Stimulated activated CD8-positive, alpha-beta memory T cell treated with anti-CD3 and anti-CD28 coated beads, Interleukin-4, amount 100 ng/mL, for 1 hour (primary cell): Measurements from ENCODE around the gene CDT1.
A peak's percentile ranks its signal among the peaks of the same experiment; 100 is the strongest.

ENCODE experiments used
- DNase-seq, 2 donors: peaks; one replicate each; pipeline ENCODE4 v3.0.0-alpha.2; 2020; ENCODE audit warnings: low read depth in 2 of 2, low spot score in 1 of 2

CDT1 gene

DNA sequence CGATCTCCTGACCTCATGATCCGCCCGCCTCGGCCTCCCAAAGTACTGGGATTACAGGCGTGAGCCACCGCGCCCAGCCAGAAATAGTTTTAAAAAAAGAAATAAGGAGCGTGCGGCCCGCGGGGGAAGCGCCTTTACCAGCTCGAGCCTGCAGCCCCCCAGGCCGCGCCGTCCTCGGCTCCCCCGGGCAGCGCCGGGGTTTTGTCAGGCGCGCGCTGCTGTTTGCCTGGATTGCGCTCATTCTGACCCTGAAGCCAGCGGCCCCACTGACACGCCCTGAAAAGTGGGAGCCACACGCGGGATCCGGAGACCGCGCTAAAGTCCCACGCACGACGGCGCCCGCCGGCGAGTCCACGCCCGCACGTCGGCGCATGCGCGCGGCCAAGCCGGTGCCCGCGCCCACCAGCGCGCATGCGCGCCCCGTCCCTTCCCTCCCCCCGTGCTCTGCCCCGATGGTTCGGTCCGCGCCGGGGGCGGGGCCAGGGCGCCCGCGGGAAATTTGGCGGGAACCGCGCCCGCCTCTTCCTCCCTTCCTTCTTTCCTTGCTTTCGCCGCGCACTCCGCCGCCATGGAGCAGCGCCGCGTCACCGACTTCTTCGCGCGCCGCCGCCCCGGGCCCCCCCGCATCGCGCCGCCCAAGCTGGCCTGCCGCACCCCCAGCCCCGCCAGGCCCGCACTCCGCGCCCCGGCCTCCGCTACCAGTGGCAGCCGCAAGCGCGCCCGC, at the start of gene CDT1:
Gene CDT1, plus strand, starts transcription at position 526 of the 724 bp plus-strand sequence. Its CDS starts 43 bp downstream, at position 569.
- DNase-seq, result peak; percentile 63 to 77

DNA sequence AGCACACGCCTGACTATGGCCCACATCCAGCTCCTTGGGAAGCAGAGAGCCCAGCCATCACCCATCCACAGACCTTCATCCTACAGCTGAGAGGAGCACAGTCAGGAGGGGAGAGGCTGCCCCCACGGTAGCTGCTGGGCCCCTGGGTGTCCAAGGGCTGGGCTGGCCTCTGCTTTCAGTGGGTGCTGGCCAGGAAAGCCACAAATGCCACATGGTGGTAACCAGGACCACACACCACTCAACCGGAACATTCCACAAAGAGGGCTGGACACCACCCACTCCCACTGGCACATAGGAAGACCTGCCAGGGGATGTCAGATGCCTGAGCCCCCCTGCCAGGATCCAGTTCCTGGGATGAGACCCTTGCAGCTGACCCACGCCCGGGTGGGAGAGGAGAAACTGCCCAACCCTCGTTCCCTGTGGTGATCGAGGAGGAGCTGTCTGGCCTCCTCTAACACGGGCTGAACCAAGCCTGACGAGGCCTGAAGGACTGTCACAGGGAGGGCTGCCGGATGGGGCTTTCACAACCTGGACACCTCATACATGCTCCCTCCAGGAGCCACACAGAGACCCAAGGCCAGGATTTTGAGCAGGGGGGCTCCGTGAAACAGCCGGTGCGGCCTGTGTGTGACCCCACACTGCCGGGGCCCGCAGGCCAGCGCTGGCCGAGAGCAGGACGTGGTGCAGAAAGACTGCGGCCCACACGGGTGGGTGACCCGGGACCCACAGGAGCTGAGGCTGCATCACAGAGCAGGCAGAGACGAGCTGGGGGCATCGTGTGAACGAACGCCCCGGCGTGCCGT, 49.3 kb upstream of the CDT1 start:
- no peak for DNase-seq

DNA sequence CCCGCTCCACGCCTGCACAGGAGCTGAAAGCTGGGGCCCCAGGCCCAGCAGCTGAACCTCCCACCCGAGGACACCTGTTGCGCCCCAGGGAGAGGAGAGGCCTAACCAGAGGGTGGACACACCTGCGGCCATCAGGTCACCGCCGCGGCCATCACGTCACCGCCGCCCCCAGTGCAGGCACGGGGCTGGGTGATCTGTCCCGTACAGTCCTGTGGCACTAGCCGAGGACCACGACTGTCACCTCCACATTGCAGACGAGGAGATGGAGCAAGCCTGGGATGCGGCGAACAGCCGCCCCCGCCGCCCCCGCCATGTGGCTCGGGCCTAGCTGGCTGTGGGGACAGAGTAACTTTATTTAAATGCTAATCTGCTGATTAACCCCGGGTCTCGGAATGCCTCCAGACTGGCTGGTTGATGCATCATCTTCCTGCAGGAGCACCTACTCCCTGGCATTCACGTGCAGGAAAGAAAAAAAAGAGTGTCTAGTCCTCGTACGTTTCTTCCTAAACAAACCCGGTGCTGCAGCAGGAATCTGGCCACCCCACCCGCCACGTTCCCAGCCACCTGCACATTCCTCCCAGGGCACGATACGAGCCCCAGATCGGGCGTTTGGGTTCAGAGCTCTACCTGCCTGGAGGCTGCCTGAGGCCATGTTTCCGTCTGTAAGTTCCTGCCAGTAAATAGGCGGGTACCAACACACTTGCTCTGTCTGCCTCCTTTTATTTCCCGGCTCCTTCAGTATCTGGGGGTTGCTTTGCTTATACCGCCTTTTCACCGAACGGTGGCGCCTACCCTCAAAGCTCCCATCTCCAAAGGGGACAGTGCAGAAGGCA, 48.5 kb upstream of the CDT1 start:
- no peak for DNase-seq

DNA sequence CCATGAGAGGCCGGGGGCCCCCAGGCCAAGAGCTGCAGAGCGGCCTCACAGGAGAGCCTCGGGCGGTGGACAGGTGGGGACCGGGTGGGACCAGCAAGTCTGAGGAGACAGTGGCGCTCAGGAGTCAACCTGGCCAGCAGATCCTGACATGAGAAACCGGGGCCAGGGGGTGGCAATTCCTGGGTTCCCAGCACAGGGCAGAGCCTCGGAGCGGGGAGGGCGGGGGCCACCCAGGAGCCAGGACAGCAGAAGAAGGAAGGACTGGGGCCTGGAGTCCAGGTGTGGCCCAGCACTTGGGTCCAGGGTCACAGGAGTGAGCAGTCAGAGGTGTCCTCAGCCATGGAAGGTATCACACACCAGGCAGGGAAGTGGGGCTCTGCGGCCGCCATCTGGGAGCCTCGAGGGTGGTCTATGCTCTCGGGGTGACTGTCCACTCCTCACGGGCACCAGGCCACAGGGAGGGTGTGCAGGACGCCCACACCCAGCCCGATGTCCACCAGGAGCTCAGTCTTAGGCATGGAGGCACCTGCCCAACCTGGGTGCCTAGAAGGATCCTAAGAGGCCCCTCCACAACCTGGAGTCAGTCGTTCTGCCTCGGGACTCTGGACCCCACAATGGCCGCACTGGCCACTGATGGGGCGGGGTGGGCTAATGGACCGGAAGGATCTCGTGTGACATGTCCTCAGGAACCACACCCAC, 47.7 kb upstream of the CDT1 start:
- DNase-seq, result no peak

DNA sequence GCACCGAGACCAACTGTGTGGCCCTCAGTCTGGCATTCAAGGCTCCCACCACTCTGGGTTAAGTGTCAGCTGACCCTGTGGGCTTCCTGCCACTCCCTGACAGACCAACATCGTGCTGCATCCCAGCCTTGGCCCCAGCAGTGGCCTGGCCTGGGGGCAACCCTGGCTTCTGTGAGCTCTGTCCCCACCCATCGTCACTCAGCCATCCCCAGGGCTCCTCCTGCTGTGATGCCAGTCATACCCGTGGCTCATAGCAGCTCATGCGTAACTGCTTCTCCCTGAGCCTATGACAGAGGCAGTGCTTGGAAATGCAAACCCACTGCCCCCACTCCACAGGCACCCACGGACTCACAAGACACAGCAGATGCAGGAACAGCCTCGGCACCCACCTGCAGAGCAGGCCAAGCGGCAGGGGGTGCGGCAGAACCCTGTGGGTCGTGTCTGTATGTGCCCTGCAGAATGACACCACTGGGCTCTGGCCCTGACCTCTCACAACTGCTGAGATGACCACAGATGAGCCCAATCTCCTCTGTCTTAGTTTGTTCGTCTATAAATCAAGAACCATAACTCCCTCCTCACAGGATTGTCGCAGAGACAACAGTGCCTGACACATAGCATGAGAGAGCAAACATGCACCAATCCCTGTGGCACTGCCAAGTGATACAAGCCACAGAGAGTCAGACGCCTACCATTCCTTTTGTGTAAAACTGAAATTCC, 45.2 kb upstream of the CDT1 start:
- no peak for DNase-seq

DNA sequence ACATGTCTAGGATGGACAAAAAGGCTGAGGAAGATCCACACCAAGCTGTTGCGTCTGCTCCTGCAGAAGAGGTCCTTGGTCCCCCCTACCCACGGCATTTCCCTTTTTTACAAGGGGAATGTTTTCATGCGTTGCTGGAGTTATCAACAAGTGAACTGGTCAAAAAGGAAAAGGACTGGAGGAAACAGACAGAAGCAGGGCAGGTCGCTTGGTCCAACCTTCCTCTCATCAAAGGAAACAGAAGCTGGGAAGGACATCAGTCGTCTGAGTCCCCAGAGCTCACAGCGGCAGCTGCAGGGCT, 44.7 kb upstream of the CDT1 start:
- no peak for DNase-seq

DNA sequence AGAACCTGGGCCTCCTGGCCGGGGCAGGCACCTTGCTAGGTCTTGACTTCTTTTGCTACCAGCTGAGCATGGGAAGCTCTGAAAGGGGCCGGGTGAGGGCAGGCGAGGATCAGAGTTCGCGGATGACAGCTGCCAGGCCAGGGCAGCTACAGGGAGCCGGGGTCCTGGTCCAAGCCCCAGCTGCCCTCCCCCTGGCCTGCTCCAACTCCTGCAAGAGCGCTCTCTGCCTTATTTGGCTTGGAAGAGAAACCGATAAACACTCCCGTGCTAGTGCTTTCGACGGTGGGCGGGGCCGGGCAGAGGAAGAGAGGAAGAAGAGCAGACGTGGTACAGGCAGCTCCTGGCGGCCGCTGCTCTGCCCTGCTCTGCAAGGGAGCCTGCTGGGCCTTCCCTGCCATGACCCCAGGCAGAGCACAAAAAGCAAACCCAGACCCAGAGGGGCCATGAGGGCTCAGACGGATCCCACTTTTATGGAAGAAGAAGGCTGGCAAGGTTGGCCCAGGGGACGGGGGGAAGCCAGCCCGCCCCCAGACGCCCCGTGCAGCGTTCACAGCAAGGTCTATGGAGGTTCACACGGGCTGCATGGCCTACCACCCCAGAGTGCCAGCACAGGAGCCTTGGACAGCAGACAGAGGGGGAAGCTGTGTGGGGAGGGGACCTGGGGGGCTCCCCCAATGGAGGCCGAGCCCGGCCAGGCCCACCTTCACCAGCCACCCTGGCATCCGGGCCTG, 44.2 kb upstream of the CDT1 start:
- no peak for DNase-seq

DNA sequence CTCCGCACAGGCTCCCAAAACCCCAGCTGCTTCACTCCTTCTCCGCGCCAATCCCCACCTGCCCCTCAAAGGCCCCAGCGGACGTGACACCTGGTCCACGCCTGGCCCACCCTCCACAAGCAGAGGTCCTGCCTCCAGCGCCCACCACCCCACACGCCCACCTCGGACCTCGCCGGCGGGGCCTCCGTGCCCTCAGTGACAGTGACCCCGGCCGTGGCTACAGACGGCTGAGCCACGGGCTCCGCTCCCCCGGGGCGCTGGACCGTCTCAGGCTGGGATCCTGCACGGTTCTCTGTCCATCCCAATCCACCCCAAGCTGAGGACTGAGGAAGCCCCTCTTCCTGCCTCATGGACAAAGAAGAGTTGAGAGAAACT, 43.6 kb upstream of the CDT1 start:
- DNase-seq, result no peak

DNA sequence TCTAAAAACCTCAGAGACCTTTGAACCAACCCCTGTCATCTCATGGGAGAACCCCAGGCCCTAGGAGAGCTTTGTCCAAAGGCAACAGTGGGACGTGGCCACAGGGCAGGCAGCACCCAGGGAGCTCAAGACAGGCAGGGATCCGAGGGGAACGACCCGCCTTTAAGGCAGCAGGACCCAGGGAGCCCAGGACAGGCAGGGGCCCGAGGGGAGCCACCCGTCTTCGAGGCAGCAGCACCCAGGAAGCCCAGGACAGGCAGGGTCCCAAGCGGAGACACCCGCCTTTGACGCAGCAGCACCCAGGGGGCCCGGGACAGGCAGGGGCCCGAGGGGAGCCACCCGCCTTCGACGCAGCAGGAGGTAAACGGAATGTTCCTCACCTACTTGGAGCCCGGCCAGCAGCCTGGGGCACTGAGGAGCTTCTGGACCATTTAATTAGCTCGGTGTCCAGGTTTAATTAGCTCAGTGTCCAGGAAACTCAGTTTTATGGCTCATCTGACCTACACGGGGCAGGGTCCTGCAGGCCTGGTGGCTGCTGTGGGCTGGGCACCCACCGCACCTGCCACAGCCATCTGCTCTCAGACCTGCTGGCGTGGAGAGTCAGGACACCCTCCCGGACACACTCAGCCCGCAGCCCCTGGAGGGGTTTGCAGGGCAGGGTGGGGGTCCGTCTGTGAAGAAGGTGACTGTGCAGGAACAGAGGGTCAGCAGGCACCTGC, 43.0 kb upstream of the CDT1 start:
- no peak for DNase-seq

DNA sequence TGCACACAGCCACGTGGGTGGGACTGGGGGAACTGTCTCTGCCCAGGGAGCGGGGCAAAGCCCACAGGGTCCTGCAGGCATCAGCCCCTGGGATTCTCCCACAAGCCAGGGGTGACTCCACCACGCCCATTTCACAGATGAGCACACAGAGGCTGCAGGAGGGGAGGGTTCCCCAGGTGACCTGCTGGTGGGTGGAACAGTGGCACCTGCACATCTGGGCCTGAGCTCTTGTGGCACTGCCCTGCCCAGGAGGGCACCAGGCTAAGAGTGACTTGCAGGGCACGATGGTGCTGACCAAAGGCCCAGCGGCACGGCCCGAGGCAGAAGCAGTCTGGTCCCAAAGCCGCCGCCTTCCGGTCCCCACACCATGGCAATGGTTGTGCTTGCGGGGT, 42.5 kb upstream of the CDT1 start:
- DNase-seq, result no peak

DNA sequence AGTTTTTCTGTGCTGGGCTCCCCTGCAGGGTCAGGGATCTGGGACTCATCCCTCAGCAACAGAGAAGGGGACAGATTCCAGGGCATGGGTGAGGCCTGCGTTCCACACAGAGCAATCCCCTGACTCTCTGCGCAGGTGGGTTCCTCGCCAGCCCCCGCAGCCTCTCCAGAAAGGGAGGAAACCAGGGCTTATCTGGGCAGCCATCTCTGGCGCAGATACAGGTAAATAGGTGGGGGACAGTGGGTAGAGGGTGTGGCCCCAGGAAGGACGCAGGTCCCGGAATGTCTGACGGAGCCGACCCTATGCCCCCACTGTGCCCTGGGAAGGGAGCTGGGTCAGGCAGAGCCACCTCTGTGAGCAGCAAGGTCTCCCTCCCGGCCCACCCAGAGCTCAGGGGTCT, 41.8 kb upstream of the CDT1 start:
- no peak for DNase-seq

DNA sequence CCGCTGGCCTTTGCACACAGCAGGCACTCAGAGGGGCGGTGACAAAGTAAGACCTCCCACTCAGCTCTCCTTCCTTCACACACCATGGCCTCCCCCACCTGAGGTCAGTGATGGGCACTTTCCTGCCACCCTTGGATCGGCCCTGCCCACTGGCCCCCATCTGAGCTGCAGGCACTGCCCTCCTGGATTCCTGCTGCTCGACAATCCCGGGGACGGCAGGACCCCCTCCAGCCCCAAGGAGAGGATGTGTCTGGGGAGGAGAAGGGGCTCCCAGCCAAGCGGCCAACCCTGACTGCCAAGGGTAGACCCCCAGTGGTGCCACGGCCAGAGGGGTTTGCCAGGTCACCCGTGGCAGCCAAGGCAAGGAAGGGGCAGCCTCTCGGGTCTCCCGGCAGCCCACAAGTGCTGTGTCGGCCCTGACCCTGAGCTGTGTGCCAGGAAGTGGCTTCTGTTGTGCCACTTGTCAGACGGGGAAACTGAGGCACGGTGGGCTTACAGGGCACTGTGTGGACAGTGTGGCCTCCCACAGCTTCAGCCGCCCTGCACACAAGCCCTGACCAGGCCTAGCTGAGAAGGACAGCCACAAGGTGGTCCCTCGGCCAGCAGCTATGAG, 41.2 kb upstream of the CDT1 start:
- DNase-seq, result no peak

DNA sequence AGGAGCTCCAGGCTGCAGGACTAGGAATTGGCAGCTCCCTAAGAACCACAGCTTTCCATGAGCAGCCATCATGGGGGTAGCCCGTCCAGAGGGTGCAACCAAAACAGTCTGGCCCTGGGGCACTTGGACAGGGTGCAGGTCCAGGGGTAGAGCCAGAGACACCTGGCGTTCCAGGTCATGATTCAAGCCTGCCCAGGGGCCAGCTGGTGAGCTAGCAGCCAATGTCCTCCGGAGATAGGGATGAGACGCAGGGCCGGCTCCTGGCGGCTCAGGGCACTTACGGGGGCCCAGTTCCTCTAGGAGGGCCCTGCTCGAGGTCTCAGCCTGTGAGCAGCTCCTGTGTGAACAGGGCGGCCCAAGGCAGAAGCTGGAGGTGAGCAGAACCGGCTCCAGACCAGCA, 40.6 kb upstream of the CDT1 start:
- DNase-seq, result no peak

DNA sequence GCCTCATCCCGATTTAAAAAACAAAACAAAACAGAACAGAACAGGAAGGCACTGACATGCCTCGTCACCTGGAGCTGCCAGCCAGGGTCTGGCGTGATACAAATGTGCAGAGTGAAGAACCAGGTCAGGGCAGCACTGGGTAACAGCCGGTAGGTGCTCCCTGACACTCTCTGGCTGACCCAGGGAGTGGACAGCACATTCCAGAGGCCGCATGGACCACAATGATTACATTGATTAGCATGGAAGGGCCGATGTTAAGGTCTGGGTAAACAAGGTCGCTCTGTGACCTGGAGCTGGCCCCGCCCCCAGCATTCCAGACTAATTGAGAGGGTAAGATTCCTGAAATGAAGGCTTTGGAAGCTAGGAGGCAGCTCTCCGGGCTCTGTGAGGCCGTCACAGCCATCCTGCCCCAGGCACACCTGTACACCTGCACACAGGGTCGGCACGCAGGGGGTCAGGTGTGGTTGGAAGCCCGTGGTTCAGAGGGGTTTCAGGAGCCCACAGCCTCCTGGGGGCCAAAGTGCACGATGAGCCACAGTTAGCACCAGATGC, 40.0 kb upstream of the CDT1 start:
- no peak for DNase-seq

DNA sequence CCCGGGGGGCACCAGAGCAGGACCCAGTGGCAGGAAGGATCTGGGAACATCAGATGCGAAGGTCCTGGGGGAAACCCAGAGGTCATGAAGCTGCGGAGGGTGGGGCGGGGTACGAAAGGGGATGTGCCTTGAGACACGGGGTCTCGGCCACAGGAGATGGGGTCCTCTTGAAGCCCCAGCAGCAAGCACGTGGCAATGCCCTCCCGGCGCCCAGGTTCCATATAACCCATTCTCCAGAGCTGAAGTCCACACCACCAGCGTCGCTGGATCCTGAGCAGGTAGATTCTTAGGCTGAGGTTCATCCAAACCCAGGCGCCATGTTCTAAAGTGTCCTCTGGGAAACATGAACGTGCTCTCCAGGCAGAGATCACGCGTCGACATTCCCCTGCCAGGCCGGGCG, 39.5 kb upstream of the CDT1 start:
- no peak for DNase-seq

DNA sequence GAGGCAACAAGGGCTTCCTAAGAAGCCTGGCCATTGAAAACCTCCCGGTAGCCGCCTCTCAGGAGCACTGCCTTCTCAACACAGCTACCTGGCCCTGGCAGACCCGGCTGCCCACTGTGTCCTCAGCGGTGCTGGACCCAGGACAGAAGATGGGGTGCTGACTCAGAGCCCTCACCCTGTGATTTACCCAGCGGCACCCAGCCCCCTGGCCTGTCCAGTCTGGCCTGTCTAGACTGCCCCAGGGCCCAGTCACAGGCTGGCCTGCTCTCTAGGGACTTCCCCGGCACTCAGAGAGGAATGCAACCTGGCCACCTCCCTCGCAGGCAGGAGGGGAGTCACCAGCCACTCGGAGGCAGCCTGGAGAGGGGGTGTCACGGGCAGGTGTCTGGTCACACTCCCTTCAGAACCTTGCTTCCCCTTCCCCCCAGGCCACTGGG, 38.7 kb upstream of the CDT1 start:
- DNase-seq, result no peak

DNA sequence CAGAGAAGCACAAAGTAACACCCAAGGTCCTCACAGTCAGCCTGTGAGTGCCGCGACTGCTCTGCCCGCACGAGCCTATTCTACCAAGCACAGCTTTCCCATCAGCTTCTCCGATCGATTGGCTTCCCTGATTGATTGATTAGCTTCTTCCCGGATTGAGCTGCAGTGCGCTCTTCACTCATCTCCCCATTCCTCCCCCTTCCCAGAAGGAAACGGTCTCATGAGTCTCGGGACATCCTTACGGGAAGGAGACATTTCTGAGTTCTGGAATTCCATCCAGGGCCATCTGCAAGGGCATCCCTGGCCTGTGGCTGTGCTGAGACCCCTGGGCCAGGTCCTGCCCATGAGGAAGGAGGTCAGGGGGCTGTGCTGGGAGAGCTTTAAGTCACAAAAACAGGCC, 36.6 kb upstream of the CDT1 start:
- no peak for DNase-seq

DNA sequence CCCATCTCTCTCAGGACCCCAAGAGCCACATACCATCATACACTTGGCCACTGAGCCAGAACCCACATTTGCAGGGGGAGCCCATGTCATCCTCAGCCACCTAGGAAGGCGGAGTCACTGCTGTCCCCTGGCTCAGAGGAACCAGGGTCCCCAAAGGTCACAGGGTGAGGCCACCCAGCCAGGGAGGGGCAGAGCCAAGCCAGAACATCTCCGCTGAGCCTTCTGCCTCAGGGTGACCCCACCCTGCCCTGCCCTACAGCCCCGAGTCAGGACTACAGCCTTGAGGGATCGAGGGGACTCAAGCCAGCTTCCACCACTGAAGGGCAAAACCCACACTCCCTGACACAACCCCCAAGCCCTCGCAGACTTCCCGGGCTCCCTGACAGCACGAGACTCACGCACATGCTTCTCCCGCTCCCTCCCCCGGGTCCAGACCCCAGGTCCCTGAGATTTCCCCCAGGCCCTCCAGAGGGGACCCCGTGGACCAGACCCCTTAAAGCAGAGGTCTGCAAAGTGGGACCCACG, 36.0 kb upstream of the CDT1 start:
- DNase-seq, result no peak
